ENCODE data around the gene ST6GAL1. TPM values are rescaled to one million over a fixed set of nuclear protein-coding genes. Genes with fewer than 3 reads are reported as not detected.

The ST6GAL1 gene
- total and polyA plus RNA-seq, 2 of the 8 experiments (the other 6 are each of a cell fraction or from before 2014, with no cell fraction given), result 62.8 to 80.9 TPM

DNA sequence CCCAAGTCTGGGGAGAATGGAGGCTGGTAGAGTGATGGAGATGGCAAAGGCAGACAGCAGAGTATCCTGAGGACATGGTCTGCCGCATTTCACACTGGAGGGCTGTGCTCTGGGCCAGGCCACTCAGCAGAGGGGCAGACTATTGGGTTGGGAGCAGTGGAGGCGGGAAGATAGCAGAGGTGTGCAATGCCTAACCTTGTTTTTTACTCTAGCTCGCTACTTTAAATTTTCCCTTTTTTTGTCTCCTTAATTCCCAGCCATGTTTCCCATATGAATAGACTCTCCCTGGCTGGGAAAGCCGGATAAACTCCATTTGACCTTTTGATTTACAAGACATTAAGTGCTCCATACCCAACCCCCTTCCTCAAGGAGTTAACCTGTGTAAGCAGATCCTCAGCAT lies 33.5 kb upstream of the ST6GAL1 start:
- Histone ChIP-seq H3K14ac (ENCODE audit: insufficient read length) (no peak overlapping the region), H3K23ac (ENCODE audit: insufficient read length) (no peak overlapping the region), H2AFZ (ENCODE audit: low read length) (no peak overlapping the region), H2BK12ac (ENCODE audit: low read depth, low read length) (peak overlapping the region; percentile 62; the same call in 1 of the 2 replicates), H2AK5ac (ENCODE audit: low read depth, low read length) (no peak overlapping the region), H3K9me3 (ENCODE audit: insufficient read depth in 2 of 2, low read depth in 1 of 2, low read length in 1 of 2) (peaks cover 7 to 9% of the 10 kb centered on the region in 2 experiments; a peak in 3 of 4 replicates), H2BK15ac (ENCODE audit: low read length) (no peak overlapping the region; the same call in 1 of the 2 replicates), H2BK5ac (ENCODE audit: low read depth, low read length) (no peak overlapping the region; the same call in 1 of the 2 replicates), H3K4me3 (ENCODE audit: extremely low read depth in 1 of 4, insufficient read depth in 2 of 4, low read depth in 3 of 4, low read length in 4 of 4) (no peak overlapping the region), H3K79me2 (ENCODE audit: control insufficient read depth in 1 of 2, insufficient read depth in 2 of 2, low read length in 2 of 2) (no peaks in the 10 kb centered on the region), H3K79me1 (ENCODE audit: low read depth, low read length) (no peaks in the 10 kb centered on the region), H2BK20ac (ENCODE audit: low read length) (no peak overlapping the region), H2BK120ac (replicated peaks; ENCODE audit: low read depth, low read length) (no peak overlapping the region), H3K9ac (replicated peaks in 1 of 4; ENCODE audit: extremely low read depth in 1 of 4, low read depth in 3 of 4, low read length in 3 of 4) (no peak overlapping the region), H3K4ac (replicated peaks; ENCODE audit: insufficient read length, low read depth, low read length) (no peak overlapping the region), H4K5ac (ENCODE audit: insufficient read length, low read depth, low read length) (no peak overlapping the region), H3K4me1 (replicated peaks in 1 of 4; ENCODE audit: control insufficient read depth in 3 of 4, insufficient read depth in 4 of 4, low read length in 3 of 4) (peaks cover 0 to 15% (median 3%) of the 10 kb centered on the region in 4 experiments; a peak in 5 of 7 replicates), H3K27me3 (replicated peaks in 1 of 4; ENCODE audit: control insufficient read depth in 3 of 4, extremely low read depth in 1 of 4, insufficient read depth in 3 of 4, low read length in 3 of 4) (no peaks in the 10 kb centered on the region), H3K36me3 (ENCODE audit: control insufficient read depth in 2 of 4, insufficient read depth in 4 of 4, low read length in 3 of 4) (peaks cover 0 to 3% (median 0%) of the 10 kb centered on the region in 4 experiments; a peak in 1 of 8 replicates), H4K8ac (ENCODE audit: extremely low read depth, insufficient read depth, low read length) (no peak overlapping the region), H4K91ac (replicated peaks; ENCODE audit: insufficient read length, low read length) (no peak overlapping the region), H3K23me2 (ENCODE audit: low read depth, low read length) (no peaks in the 10 kb centered on the region), H3K18ac (ENCODE audit: extremely low read depth, low read length) (peak overlapping the region; percentile 75), H3K4me2 (ENCODE audit: insufficient read depth in 1 of 2, low read depth in 2 of 2, low read length in 2 of 2) (peak overlapping the region in 1 of 2 experiments; percentile 45; a peak in 2 of 4 replicates), H3K56ac (replicated peaks; ENCODE audit: insufficient read length, low read depth, low read length) (no peak overlapping the region), H4K20me1 (replicated peaks in 1 of 2; ENCODE audit: control insufficient read depth in 1 of 2, insufficient read depth in 2 of 2, low read length in 2 of 2) (no peaks in the 10 kb centered on the region), H3K27ac (ENCODE audit: low read depth, low read length) (no peak overlapping the region)
- DNase-seq (ENCODE audit: low read depth in 1 of 2, low spot score in 2 of 2), result no peak
- POLR2A ChIA-PET (ENCODE audit: partially characterized antibody), result no interaction called here
- FAIRE-seq, result no peak
- CTCF ChIA-PET (ENCODE audit: partially characterized antibody), result interaction anchor here (0.9 kb wide), 1 partner anchor 33 kb away, joined by 3 read pairs; no protein-coding TSS in a partner anchor
- TF ChIP-seq RAD21 (IDR thresholded peaks at IDR 0.05 in 1 of 2, conservative IDR thresholded peaks at IDR 0.05 in 1 of 2; ENCODE audit: low read depth in 2 of 2, low read length in 2 of 2) (no peak), CTBP2 (IDR thresholded peaks at IDR 0.05; ENCODE audit: borderline replicate concordance, insufficient read depth, insufficient read length, low read length) (no peak)
- TF ChIP-seq, protein P1, sequence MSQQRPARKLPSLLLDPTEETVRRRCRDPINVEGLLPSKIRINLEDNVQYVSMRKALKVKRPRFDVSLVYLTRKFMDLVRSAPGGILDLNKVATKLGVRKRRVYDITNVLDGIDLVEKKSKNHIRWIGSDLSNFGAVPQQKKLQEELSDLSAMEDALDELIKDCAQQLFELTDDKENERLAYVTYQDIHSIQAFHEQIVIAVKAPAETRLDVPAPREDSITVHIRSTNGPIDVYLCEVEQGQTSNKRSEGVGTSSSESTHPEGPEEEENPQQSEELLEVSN (IDR thresholded peaks at IDR 0.05), result peak; percentile 83
- 34% methylated on average over 4 of the region's 4 CpGs; no CpG with 5 or more reads in 1 of the 2 experiments for WGBS, 2 experiments (ENCODE audit: extremely low coverage in 1 of 2, insufficient coverage in 1 of 2, insufficient read length in 1 of 2, insufficient replicate concordance in 2 of 2, low coverage in 1 of 2, low lambda C conversion rate in 2 of 2, missing lambda C conversion rate in 1 of 2)

Data from H1 (cell line).